CD4-positive, alpha-beta T cell treated with Interleukin-21 for 1 hour (primary cell): ENCODE data around the gene MLXIP.
"Not testable (repeated sequence)": the region's sequence is repeated elsewhere in the genome, so short reads cannot be mapped to it uniquely, and the experiment has no call there.

Experiments
- DNase-seq: peaks from one replicate; pipeline ENCODE4 v3.0.0-alpha.2; 2020

MLXIP gene

GRCh38 chr12:122158700-122159285 lies 80.2 kb downstream of the MLXIP start:
- no peak for DNase-seq

GRCh38 chr12:122159882-122160281 lies 81.3 kb downstream of the MLXIP start:
- no peak for DNase-seq

DNA sequence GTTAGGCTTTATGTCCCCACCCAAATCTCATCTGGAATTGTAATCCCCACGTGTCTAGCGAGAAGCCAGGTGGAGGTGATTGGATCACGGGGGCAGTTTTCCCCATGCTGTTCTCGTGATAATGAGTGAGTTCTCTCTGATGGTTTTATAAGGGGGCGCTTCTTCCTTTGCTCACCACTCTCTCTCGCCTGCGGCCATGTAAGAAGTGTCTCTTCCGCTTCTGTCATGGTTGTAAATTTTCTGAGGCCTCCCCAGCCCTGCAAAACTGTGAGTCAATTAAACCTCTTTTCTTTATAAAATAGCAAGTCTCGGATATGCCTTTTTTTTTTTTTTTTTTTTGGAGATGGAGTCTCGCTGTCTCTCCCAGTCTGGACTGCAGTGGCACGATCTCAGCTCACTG lies 82.2 kb downstream of the MLXIP start:
- DNase-seq: no peak

DNA sequence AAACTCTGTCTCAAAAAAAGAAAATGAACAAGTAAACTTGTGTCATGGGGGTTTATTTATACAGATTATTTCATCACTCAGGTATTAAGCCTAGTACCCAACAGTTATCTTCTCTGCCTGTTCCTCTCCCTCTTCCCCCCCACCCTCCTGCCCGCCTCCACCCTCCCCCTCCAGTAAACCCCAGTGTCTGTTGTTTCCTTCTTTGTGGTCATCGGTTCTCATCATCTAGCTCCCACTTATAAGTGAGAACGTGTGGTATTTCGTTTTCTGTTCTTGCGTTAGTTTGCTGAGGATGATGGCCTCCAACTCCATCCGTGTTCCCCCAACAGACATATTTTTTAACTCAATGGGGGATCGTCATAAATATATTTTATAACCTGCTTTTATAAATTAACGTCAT lies 83.1 kb downstream of the MLXIP start:
- DNase-seq: peak; percentile 47

GRCh38 chr12:122162976-122163375 lies 84.4 kb downstream of the MLXIP start:
- no peak for DNase-seq

- peak; percentile 17 for DNase-seq
These were observed 88.1 kb downstream of the MLXIP start for GRCh38 chr12:122166422-122167349.

- DNase-seq: no peak
These were observed 88.9 kb downstream of the MLXIP start for GRCh38 chr12:122167356-122167925.

DNA sequence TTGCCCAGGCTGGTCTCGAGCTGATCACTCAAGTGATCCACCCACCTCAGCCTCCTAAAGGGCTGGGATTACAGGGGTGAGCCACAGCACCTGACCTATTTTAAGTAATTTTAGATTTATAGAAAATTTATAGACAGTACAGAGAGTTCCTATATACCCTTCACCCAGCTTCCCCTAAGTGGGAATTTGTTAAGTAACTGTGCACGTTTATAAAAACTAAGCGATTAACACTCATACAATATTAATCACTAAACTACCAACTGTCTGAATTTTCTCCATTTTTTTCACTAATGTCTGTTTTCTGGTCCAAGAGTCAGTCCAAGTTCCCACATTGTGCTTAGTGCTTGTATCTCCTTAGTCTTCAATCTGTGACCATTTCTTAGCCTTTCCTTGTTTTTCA lies 89.9 kb downstream of the MLXIP start:
- DNase-seq: no peak

GRCh38 chr12:122171399-122171798 lies 92.8 kb downstream of the MLXIP start:
- no peak for DNase-seq

- DNase-seq: no peak
These were observed 93.8 kb downstream of the MLXIP start for GRCh38 chr12:122172262-122172939.

DNA sequence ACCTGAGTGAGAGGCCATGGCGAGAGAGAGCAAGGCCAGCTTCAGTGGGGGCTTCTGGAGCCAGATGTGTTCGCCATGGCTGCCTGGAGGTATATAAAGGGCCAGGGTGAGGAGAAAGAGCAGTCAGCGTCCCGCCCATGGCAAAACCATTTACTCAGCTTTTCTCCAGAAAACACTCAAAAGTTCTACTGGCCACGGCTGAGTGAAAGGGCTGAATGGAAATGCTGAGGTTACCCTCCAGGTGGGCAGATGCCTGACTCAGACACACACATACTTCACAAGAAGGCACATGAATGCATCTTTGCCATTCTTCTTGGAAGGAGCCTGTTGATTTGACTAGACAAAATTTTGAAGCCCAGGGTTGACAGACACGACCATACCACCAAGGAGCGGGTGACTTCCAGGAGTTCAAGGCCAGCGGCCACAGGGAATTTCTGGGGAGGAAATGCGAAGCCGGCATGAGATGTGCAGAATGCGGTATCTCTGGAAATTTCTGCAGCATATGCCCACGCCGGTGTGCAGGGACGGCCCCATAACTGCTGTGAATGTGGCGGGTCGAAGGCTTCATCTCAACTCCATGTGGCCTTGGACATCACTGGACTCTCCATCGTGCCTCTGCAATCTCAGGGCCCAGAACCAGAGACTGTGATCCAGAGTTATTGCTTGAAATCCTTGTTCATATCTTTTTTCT lies 95.7 kb downstream of the MLXIP start, which contains the start of gene IL31:
Gene IL31 (minus strand): TSS at position 67 of the 691 bp plus-strand sequence. CDS start 49 bp downstream, at position 18.
- no peak for DNase-seq

- not testable (repeated sequence) for DNase-seq
These were observed 97.9 kb downstream of the MLXIP start for GRCh38 chr12:122176473-122176872.

GRCh38 chr12:122182887-122183587 lies 104.5 kb downstream of the MLXIP start, which contains the start of gene LRRC43:
TSS of gene LRRC43 (plus strand) at chr12:122183123. CDS start at chr12:122183145, 22 bp downstream.
- peak; percentile 17 for DNase-seq

DNA sequence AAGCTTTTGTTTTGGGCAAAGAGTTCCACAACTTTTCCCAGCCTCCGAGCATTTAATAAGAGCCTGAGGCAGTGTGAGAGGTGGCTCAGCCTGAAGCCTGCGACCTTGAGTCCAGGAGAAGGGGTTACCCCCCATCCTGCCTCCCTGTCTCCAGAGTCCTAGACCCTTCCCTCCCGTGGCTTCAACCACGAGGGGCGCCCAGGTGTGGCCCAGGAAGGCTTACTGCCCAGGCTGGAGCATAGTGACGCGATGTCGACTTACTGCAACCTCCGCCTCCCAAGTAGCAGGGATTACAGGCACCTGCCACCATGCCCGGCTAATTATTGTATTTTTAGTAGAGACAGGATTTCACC lies 105.0 kb downstream of the MLXIP start:
- DNase-seq: no peak

GRCh38 chr12:122184517-122184916 lies 106.0 kb downstream of the MLXIP start:
- DNase-seq: no peak

DNA sequence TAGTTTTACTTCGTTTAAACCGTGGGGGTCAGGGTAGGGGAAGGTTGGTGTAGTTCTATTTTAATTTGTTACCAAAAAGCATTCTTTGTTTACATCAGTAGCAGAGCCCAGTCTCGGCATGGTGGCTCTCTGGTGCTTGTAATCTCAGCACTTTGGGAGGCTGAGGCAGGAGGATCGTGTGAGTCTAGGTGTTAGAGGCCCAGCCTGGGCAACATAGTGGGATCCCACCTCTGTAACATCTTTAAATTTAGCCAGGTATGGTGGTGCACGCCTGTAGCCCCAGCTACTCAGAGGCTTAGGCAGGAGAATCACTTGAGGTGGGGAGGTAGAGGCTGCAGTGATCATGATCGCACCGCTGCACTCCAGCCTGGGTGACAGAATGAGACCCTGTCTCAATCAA lies 106.5 kb downstream of the MLXIP start:
- no peak for DNase-seq

DNA sequence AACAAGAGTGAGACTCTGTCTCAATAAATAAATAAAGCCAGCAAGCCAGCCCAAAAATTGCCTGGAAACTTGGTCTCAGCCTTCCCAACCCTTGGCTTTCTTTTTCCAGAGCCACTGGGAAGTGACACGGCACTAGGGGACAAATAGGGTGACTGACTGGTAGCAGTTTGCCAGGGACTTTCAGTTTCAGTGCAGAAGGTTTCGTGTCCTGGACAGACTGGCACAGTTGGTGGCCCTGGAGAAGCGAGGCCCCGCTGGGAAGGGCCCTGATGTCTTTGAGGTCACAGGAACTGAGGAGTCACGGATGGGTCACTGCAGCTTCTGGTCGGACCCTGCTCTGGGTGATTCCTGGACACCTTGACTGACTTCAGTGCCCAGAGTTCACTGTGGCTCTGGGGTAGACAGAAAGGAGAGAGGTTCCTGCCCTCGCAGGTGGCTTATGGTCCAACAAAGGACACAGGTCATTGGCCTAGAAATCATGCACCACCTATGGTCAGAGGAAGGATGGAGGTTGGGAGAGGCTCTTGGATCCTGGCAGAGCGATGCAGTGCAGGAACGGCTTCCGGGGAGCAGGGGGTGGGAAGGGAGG lies 107.0 kb downstream of the MLXIP start:
- DNase-seq: no peak

DNA sequence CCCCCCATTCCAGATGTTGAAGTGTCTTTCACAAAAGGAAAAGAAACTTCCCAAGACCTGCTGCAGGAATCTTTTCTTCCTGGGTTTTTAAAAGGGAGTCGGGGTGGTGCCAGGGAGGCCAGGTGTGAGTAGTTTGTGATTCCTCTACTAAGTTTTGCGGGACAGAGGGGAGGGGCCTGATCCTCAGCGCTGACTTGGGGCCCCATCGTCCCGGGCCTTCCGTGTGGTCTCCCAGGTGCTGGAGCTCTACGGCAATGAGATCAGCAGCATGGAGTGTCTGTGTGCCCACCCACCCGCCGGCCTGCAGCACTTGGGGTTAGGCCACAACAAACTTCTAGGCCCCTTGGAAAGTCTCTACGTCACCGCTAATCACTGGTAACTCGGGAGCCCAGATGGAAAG lies 108.9 kb downstream of the MLXIP start:
- DNase-seq: no peak

DNA sequence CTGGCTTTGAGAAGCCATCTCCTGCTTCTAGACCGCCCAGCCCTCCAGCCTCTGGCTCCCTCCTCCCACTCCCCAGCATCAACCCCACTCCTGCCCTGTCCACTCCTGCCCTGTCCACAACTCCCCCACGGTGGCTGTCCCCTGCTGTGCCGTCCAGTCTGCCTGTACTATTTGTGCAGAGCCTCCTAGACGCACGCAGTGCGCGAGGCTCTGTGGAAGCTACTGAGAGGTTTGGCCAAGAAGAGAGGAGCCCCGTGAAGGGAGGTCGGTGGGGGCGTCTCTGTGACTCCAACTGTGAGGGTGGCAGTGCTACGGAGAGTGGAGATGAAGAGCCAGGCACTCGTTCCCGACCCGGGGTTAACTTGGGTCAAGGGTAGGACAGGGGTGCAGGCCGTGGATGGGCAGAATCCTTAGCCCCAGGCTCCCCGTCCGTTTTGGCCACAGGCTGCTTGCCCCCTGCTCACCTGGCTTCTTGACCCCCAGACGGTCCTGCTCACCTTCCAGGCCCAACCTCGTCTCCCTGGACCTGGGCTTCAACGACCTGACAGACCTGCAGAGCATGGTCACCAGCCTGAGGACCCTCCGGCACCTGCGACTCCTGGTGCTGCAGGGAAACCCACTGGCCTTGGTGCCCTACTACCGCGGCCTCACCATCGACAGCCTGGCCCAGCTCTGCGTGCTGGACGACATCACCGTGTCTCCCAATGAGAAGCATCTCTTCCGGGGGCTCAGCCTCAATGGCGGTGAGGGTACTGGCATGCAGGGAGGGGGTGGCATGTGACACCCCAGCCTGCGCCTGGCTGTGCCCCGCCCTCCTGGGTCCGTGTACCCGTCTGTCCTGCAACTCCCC lies 111.3 kb downstream of the MLXIP start:
- DNase-seq: no peak

DNA sequence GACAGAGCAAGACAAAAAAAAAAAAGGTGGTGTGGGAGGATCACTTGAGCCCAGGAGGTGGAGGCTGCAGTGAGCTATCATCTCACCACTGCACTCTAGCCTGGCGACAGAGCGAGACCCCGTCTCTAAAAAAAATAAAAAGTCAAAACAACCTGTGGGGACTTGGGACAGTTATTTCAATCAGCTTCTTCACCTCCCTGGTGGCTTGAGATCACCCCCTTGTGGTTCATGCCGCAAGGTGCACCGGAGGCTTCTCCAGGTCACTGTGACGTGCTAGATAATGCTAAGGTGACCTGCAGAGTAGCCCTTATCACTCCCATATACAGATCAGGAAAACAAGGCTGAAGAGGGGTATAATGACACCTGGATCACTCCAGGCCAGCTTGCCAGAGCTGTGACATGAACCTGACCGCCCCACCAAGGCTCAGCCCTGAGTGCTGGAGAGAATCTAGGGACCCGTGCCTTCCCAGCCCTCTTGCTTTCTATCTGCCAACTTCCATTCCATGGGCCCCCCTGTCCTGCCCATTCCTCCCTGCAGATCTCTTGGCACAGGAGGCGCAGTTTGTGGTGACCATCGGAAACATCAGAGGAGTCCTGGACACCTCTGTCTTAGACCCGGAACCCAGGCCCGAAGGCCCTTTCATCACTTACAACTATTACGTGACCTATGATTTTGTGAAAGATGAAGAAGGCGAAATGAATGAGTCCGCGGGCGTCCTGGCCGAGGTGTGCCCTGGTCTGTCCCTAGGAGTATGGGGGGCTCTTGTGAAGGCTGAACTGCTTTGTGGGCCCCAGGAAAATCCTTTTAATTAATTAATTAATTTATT lies 112.5 kb downstream of the MLXIP start:
- peak; percentile 69 for DNase-seq
